ENCODE measurements around the gene LRRC19.
A peak's percentile ranks its signal among the peaks of the same experiment; 100 is the strongest.

The LRRC19 gene

GRCh38 chr9:27041746-27042145 is 36.3 kb upstream of the LRRC19 start:
- no peak for TF ChIP-seq YY1 (IDR thresholded peaks at IDR 0.05; ENCODE audit: insufficient read depth, insufficient read length)
- TF ChIP-seq SUZ12 (IDR thresholded peaks at IDR 0.05; ENCODE audit: extremely low read depth, insufficient read depth, insufficient read length), result no peak
- TF ChIP-seq ZNF274 (IDR thresholded peaks at IDR 0.05; ENCODE audit: low read depth, low read length), result no peak
- Histone ChIP-seq H3K9me3 (ENCODE audit: insufficient read depth, low read length) (no peaks in the 10 kb centered on the region), H3K4me3 (ENCODE audit: insufficient read length, low read depth) (no peak overlapping the region), H3K36me3 (ENCODE audit: insufficient read depth, insufficient read length, low read length) (no peaks in the 10 kb centered on the region), H3K27me3 (ENCODE audit: insufficient read depth, insufficient read length) (no peaks in the 10 kb centered on the region), H3K9ac (ENCODE audit: insufficient read length, low read depth) (no peak overlapping the region), H3K4me1 (ENCODE audit: insufficient read depth, insufficient read length) (no peaks in the 10 kb centered on the region)
- DNase-seq (ENCODE audit: low read depth, low spot score), result no peak

GRCh38 chr9:27037499-27037898 is 32.0 kb upstream of the LRRC19 start:
- no peaks in the 10 kb centered on the region for H3K9me3 ChIP-seq (ENCODE audit: insufficient read depth, low read length)
- no peak for DNase-seq (ENCODE audit: low read depth, low spot score)
- H3K9ac ChIP-seq (ENCODE audit: insufficient read length, low read depth), result no peak overlapping the region
- no peaks in the 10 kb centered on the region for H3K4me1 ChIP-seq (ENCODE audit: insufficient read depth, insufficient read length)
- H3K4me3 ChIP-seq (ENCODE audit: insufficient read length, low read depth), result no peak overlapping the region
- TF ChIP-seq YY1 (IDR thresholded peaks at IDR 0.05; ENCODE audit: insufficient read depth, insufficient read length) (no peak), SUZ12 (IDR thresholded peaks at IDR 0.05; ENCODE audit: extremely low read depth, insufficient read depth, insufficient read length) (no peak), ZNF274 (IDR thresholded peaks at IDR 0.05; ENCODE audit: low read depth, low read length) (no peak)
- no peaks in the 10 kb centered on the region for H3K27me3 ChIP-seq (ENCODE audit: insufficient read depth, insufficient read length)
- H3K36me3 ChIP-seq (ENCODE audit: insufficient read depth, insufficient read length, low read length), result no peaks in the 10 kb centered on the region

- DNase-seq (ENCODE audit: low read depth, low spot score), result peak; percentile 44
- Histone ChIP-seq H3K9ac (ENCODE audit: insufficient read length, low read depth) (no peak overlapping the region), H3K4me3 (ENCODE audit: insufficient read length, low read depth) (no peak overlapping the region), H3K9me3 (ENCODE audit: insufficient read depth, low read length) (no peaks in the 10 kb centered on the region), H3K36me3 (ENCODE audit: insufficient read depth, insufficient read length, low read length) (no peaks in the 10 kb centered on the region), H3K27me3 (ENCODE audit: insufficient read depth, insufficient read length) (no peaks in the 10 kb centered on the region), H3K4me1 (ENCODE audit: insufficient read depth, insufficient read length) (no peaks in the 10 kb centered on the region)
- TF ChIP-seq ZNF274 (IDR thresholded peaks at IDR 0.05; ENCODE audit: low read depth, low read length) (no peak), YY1 (IDR thresholded peaks at IDR 0.05; ENCODE audit: insufficient read depth, insufficient read length) (no peak), SUZ12 (IDR thresholded peaks at IDR 0.05; ENCODE audit: extremely low read depth, insufficient read depth, insufficient read length) (no peak)
Observed at GRCh38 chr9:27033815-27034403, 28.4 kb upstream of the LRRC19 start.

GRCh38 chr9:27029186-27029585 is 23.7 kb upstream of the LRRC19 start:
- Histone ChIP-seq H3K27me3 (ENCODE audit: insufficient read depth, insufficient read length) (no peaks in the 10 kb centered on the region), H3K36me3 (ENCODE audit: insufficient read depth, insufficient read length, low read length) (peaks cover 2% of the 10 kb centered on the region), H3K4me1 (ENCODE audit: insufficient read depth, insufficient read length) (no peaks in the 10 kb centered on the region), H3K4me3 (ENCODE audit: insufficient read length, low read depth) (no peak overlapping the region), H3K9ac (ENCODE audit: insufficient read length, low read depth) (no peak overlapping the region), H3K9me3 (ENCODE audit: insufficient read depth, low read length) (no peaks in the 10 kb centered on the region)
- DNase-seq (ENCODE audit: low read depth, low spot score), result no peak
- no peak for TF ChIP-seq YY1 (IDR thresholded peaks at IDR 0.05; ENCODE audit: insufficient read depth, insufficient read length)
- TF ChIP-seq SUZ12 (IDR thresholded peaks at IDR 0.05; ENCODE audit: extremely low read depth, insufficient read depth, insufficient read length), result no peak
- TF ChIP-seq ZNF274 (IDR thresholded peaks at IDR 0.05; ENCODE audit: low read depth, low read length), result no peak

GRCh38 chr9:27022920-27023319 is 17.4 kb upstream of the LRRC19 start:
- Histone ChIP-seq H3K4me1 (ENCODE audit: insufficient read depth, insufficient read length) (no peaks in the 10 kb centered on the region), H3K4me3 (ENCODE audit: insufficient read length, low read depth) (no peak overlapping the region), H3K9ac (ENCODE audit: insufficient read length, low read depth) (no peak overlapping the region), H3K27me3 (ENCODE audit: insufficient read depth, insufficient read length) (no peaks in the 10 kb centered on the region), H3K9me3 (ENCODE audit: insufficient read depth, low read length) (no peaks in the 10 kb centered on the region), H3K36me3 (ENCODE audit: insufficient read depth, insufficient read length, low read length) (peaks cover 3% of the 10 kb centered on the region)
- TF ChIP-seq SUZ12 (IDR thresholded peaks at IDR 0.05; ENCODE audit: extremely low read depth, insufficient read depth, insufficient read length) (no peak), ZNF274 (IDR thresholded peaks at IDR 0.05; ENCODE audit: low read depth, low read length) (no peak), YY1 (IDR thresholded peaks at IDR 0.05; ENCODE audit: insufficient read depth, insufficient read length) (no peak)
- DNase-seq (ENCODE audit: low read depth, low spot score), result no peak

- no peaks in the 10 kb centered on the region for H3K27me3 ChIP-seq (ENCODE audit: insufficient read depth, insufficient read length)
- no peaks in the 10 kb centered on the region for H3K9me3 ChIP-seq (ENCODE audit: insufficient read depth, low read length)
- H3K4me3 ChIP-seq (ENCODE audit: insufficient read length, low read depth), result no peak overlapping the region
- H3K36me3 ChIP-seq (ENCODE audit: insufficient read depth, insufficient read length, low read length), result peaks cover 3% of the 10 kb centered on the region
- TF ChIP-seq ZNF274 (IDR thresholded peaks at IDR 0.05; ENCODE audit: low read depth, low read length) (no peak), SUZ12 (IDR thresholded peaks at IDR 0.05; ENCODE audit: extremely low read depth, insufficient read depth, insufficient read length) (no peak), YY1 (IDR thresholded peaks at IDR 0.05; ENCODE audit: insufficient read depth, insufficient read length) (no peak)
- DNase-seq (ENCODE audit: low read depth, low spot score), result no peak
- no peak overlapping the region for H3K9ac ChIP-seq (ENCODE audit: insufficient read length, low read depth)
- no peaks in the 10 kb centered on the region for H3K4me1 ChIP-seq (ENCODE audit: insufficient read depth, insufficient read length)
Observed at GRCh38 chr9:27019589-27019988, 14.1 kb upstream of the LRRC19 start.

GRCh38 chr9:27003426-27004077 is 1.9 kb downstream of the LRRC19 start:
- no peaks in the 10 kb centered on the region for H3K9me3 ChIP-seq (ENCODE audit: insufficient read depth, low read length)
- H3K4me3 ChIP-seq (ENCODE audit: insufficient read length, low read depth), result no peak overlapping the region
- no peak overlapping the region for H3K9ac ChIP-seq (ENCODE audit: insufficient read length, low read depth)
- H3K27me3 ChIP-seq (ENCODE audit: insufficient read depth, insufficient read length), result no peaks in the 10 kb centered on the region
- no peaks in the 10 kb centered on the region for H3K36me3 ChIP-seq (ENCODE audit: insufficient read depth, insufficient read length, low read length)
- no peak for DNase-seq (ENCODE audit: low read depth, low spot score)
- H3K4me1 ChIP-seq (ENCODE audit: insufficient read depth, insufficient read length), result no peaks in the 10 kb centered on the region
- TF ChIP-seq ZNF274 (IDR thresholded peaks at IDR 0.05; ENCODE audit: low read depth, low read length), result no peak
- no peak for TF ChIP-seq YY1 (IDR thresholded peaks at IDR 0.05; ENCODE audit: insufficient read depth, insufficient read length)
- TF ChIP-seq SUZ12 (IDR thresholded peaks at IDR 0.05; ENCODE audit: extremely low read depth, insufficient read depth, insufficient read length), result no peak
